ENCODE results near the gene CSNK1A1.
A peak's percentile ranks its signal among the peaks of the same experiment; 100 is the strongest.
"Not testable (repeated sequence)": the region's sequence is repeated elsewhere in the genome, so short reads cannot be mapped to it uniquely, and the experiment has no call there.

Gene CSNK1A1

GRCh38 chr5:149564542-149565140, 13.4 kb upstream of the CSNK1A1 start:
- DNase-seq: peak; percentile 29
- TF ChIP-seq CTCF (IDR thresholded peaks at IDR 0.05; ENCODE audit: low read depth, low read length): peak; percentile 59
- H3K27me3 ChIP-seq; H3K4me1 ChIP-seq; H3K36me3 ChIP-seq; H3K4me3 ChIP-seq (ENCODE audit: low read depth, low read length); H3K9me3 ChIP-seq: not testable (repeated sequence)

- no peaks in the 10 kb centered on the region for H3K36me3 ChIP-seq
- no peak for TF ChIP-seq CTCF (IDR thresholded peaks at IDR 0.05; ENCODE audit: low read depth, low read length)
- no peaks in the 10 kb centered on the region for H3K27me3 ChIP-seq
- no peaks in the 10 kb centered on the region for H3K9me3 ChIP-seq
- no peak overlapping the region for H3K4me3 ChIP-seq (ENCODE audit: low read depth, low read length)
- H3K4me1 ChIP-seq: peaks cover 6% of the 10 kb centered on the region; the same call in 1 of the 2 replicates
- DNase-seq: no peak
These were observed 12.2 kb upstream of the CSNK1A1 start for GRCh38 chr5:149563466-149563865.

GRCh38 chr5:149561848-149562247, 10.6 kb upstream of the CSNK1A1 start:
- H3K4me3 ChIP-seq (ENCODE audit: low read depth, low read length): peak overlapping the region; percentile 6
- H3K36me3 ChIP-seq: no peaks in the 10 kb centered on the region
- no peak for TF ChIP-seq CTCF (IDR thresholded peaks at IDR 0.05; ENCODE audit: low read depth, low read length)
- no peak for DNase-seq
- H3K9me3 ChIP-seq: no peaks in the 10 kb centered on the region
- H3K4me1 ChIP-seq: peaks cover 6% of the 10 kb centered on the region; the same call in 1 of the 2 replicates
- H3K27me3 ChIP-seq: no peaks in the 10 kb centered on the region

- TF ChIP-seq CTCF (IDR thresholded peaks at IDR 0.05; ENCODE audit: low read depth, low read length): no peak
These were observed 8.5 kb upstream of the CSNK1A1 start for GRCh38 chr5:149559706-149560105.

GRCh38 chr5:149552553-149553160, 1.4 kb upstream of the CSNK1A1 start:
- DNase-seq: no peak
- no peak for TF ChIP-seq CTCF (IDR thresholded peaks at IDR 0.05; ENCODE audit: low read depth, low read length)
- no peaks in the 10 kb centered on the region for H3K4me1 ChIP-seq
- no peaks in the 10 kb centered on the region for H3K9me3 ChIP-seq
- no peaks in the 10 kb centered on the region for H3K27me3 ChIP-seq
- no peak overlapping the region for H3K4me3 ChIP-seq (ENCODE audit: low read depth, low read length)
- peaks cover 31% of the 10 kb centered on the region for H3K36me3 ChIP-seq

More at GRCh38 chr5:149559706-149560105, 8.5 kb upstream of the CSNK1A1 start:
- DNase-seq: no peak
- H3K4me1 ChIP-seq: peaks cover 6% of the 10 kb centered on the region; the same call in 1 of the 2 replicates
- H3K36me3 ChIP-seq: no peaks in the 10 kb centered on the region
- no peaks in the 10 kb centered on the region for H3K9me3 ChIP-seq
- H3K4me3 ChIP-seq (ENCODE audit: low read depth, low read length): no peak overlapping the region
- no peaks in the 10 kb centered on the region for H3K27me3 ChIP-seq

GRCh38 chr5:149552038-149552494, 827 bp upstream of the CSNK1A1 start:
- Histone ChIP-seq H3K4me1 (no peaks in the 10 kb centered on the region), H3K4me3 (ENCODE audit: low read depth, low read length) (peak overlapping the region; percentile 96), H3K36me3 (peaks cover 36% of the 10 kb centered on the region), H3K9me3 (no peaks in the 10 kb centered on the region), H3K27me3 (no peaks in the 10 kb centered on the region)
- no peak for DNase-seq
- TF ChIP-seq CTCF (IDR thresholded peaks at IDR 0.05; ENCODE audit: low read depth, low read length): no peak
